ENCODE data around the gene BBS9. TPM values are rescaled to one million over a fixed set of nuclear protein-coding genes. Genes with fewer than 3 reads are reported as not detected.

Gene BBS9
- total RNA-seq, 1 donor from 2014 or later: 22.6 TPM

- no peaks in the 10 kb centered on the region for H3K4me1 Mint-ChIP-seq (ENCODE audit: unreplicated experiment)
- H3K9me3 Mint-ChIP-seq (ENCODE audit: unreplicated experiment): no peaks in the 10 kb centered on the region
- peaks cover 7% of the 10 kb centered on the region for H3K36me3 Mint-ChIP-seq (ENCODE audit: unreplicated experiment)
- no peak for DNase-seq (ENCODE audit: extremely low spot score, unreplicated experiment)
- no peak overlapping the region for H3K27ac Mint-ChIP-seq (ENCODE audit: unreplicated experiment)
- no peak for TF ChIP-seq CTCF (IDR thresholded peaks at IDR 0.05)
- H3K27me3 Mint-ChIP-seq (ENCODE audit: unreplicated experiment): no peaks in the 10 kb centered on the region
- H3K4me3 Mint-ChIP-seq (ENCODE audit: unreplicated experiment): no peak overlapping the region
Observed at GRCh38 chr7:33579673-33579960, 450.3 kb downstream of the BBS9 start.

DNA sequence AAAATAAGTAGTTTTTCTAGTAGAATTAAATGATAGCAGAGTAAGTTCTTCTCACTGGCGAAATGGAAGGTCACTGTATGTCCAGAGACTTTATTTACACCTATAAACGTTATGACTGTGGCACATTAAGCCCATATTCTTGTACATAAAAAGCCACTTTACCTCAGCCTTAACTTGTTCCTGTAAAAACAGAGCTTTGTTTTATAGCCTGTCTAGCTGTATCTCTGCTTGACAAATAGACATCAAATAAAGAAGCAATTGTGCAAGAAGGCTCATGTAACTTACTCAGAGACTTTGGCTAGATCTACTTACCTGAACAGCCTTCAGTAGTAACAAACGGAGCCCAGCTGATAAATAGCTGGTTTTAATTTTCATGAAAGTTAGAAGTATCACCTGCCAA is 451.9 kb downstream of the BBS9 start:
- Mint-ChIP-seq H3K4me3 (ENCODE audit: unreplicated experiment) (no peak overlapping the region), H3K4me1 (ENCODE audit: unreplicated experiment) (no peaks in the 10 kb centered on the region), H3K36me3 (ENCODE audit: unreplicated experiment) (peaks cover 2% of the 10 kb centered on the region), H3K9me3 (ENCODE audit: unreplicated experiment) (peaks cover 5% of the 10 kb centered on the region), H3K27ac (ENCODE audit: unreplicated experiment) (no peak overlapping the region), H3K27me3 (ENCODE audit: unreplicated experiment) (no peaks in the 10 kb centered on the region)
- DNase-seq (ENCODE audit: extremely low spot score, unreplicated experiment): no peak
- no peak for TF ChIP-seq CTCF (IDR thresholded peaks at IDR 0.05)

DNA sequence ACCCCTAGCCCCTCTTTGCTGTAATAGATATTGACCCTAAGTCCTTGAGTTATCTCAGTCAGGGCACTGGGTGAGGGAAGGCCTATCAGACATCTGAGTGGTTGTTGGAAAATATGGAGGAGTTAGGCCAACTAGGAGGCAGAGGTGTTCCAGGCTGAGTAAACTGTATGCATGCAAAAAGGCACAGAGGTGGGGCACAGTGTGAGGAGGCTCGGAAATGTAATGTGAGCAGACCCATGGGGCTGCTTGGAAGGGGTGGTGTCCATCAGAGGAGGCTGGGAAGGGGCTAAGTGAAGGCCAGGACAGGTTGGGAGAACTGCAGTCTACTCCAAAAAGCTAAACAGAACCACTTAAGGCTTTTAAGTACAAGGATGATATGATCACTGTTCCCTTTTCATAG is 452.7 kb downstream of the BBS9 start:
- Mint-ChIP-seq H3K36me3 (ENCODE audit: unreplicated experiment) (peaks cover 2% of the 10 kb centered on the region), H3K27ac (ENCODE audit: unreplicated experiment) (no peak overlapping the region), H3K4me3 (ENCODE audit: unreplicated experiment) (no peak overlapping the region), H3K9me3 (ENCODE audit: unreplicated experiment) (peaks cover 6% of the 10 kb centered on the region), H3K4me1 (ENCODE audit: unreplicated experiment) (no peaks in the 10 kb centered on the region), H3K27me3 (ENCODE audit: unreplicated experiment) (no peaks in the 10 kb centered on the region)
- no peak for TF ChIP-seq CTCF (IDR thresholded peaks at IDR 0.05)
- no peak for DNase-seq (ENCODE audit: extremely low spot score, unreplicated experiment)

DNA sequence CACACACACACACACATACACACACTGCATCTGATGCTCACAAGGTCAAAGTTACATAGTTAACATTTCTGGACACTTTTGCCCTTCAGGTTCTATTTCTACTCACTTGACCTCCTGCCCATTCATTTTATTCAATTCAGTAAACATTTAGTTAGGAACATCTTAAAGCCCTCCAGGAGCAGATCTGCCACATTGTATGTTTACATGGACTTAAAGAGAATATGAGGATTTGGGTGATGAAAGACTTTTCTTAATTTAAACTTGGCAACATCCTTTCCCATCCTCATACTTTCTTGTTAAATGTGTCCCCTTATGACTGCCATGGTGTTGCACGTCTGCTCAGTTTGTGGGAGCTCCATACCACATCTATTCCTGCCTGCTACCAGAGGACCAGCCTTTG is 453.2 kb downstream of the BBS9 start:
- DNase-seq (ENCODE audit: extremely low spot score, unreplicated experiment): no peak
- no peaks in the 10 kb centered on the region for H3K27me3 Mint-ChIP-seq (ENCODE audit: unreplicated experiment)
- peaks cover 2% of the 10 kb centered on the region for H3K36me3 Mint-ChIP-seq (ENCODE audit: unreplicated experiment)
- no peak overlapping the region for H3K27ac Mint-ChIP-seq (ENCODE audit: unreplicated experiment)
- TF ChIP-seq CTCF (IDR thresholded peaks at IDR 0.05): no peak
- H3K4me1 Mint-ChIP-seq (ENCODE audit: unreplicated experiment): no peaks in the 10 kb centered on the region
- no peak overlapping the region for H3K4me3 Mint-ChIP-seq (ENCODE audit: unreplicated experiment)
- peaks cover 6% of the 10 kb centered on the region for H3K9me3 Mint-ChIP-seq (ENCODE audit: unreplicated experiment)

- DNase-seq (ENCODE audit: extremely low spot score, unreplicated experiment): no peak
- H3K36me3 Mint-ChIP-seq (ENCODE audit: unreplicated experiment): peaks cover 2% of the 10 kb centered on the region
- peaks cover 6% of the 10 kb centered on the region for H3K9me3 Mint-ChIP-seq (ENCODE audit: unreplicated experiment)
- peaks cover 7% of the 10 kb centered on the region for H3K4me1 Mint-ChIP-seq (ENCODE audit: unreplicated experiment)
- TF ChIP-seq CTCF (IDR thresholded peaks at IDR 0.05): no peak
- H3K27me3 Mint-ChIP-seq (ENCODE audit: unreplicated experiment): no peaks in the 10 kb centered on the region
- H3K27ac Mint-ChIP-seq (ENCODE audit: unreplicated experiment): no peak overlapping the region
- H3K4me3 Mint-ChIP-seq (ENCODE audit: unreplicated experiment): no peak overlapping the region
Observed at GRCh38 chr7:33589911-33590310, 460.5 kb downstream of the BBS9 start.
